LHCN-M2 (cell line): ENCODE results near the gene NAA35. TPM values are rescaled to one million over a fixed set of nuclear protein-coding genes. Genes with fewer than 3 reads are reported as not detected.

Source experiments
- DNase-seq: peaks from one replicate; pipeline ENCODE4 v3.0.0-alpha.2; 2012; ENCODE audit warnings: low read depth
- total RNA-seq: library from RNA; depleted of rRNA; stranded (reverse); fragments of >200 nt; gene quantifications from 2 replicates; pipeline ENCODE4 v1.2.3, GENCODE V29; 2014

NAA35 gene
- total RNA-seq, 1 experiment from 2014 or later = 19.1 TPM

DNA sequence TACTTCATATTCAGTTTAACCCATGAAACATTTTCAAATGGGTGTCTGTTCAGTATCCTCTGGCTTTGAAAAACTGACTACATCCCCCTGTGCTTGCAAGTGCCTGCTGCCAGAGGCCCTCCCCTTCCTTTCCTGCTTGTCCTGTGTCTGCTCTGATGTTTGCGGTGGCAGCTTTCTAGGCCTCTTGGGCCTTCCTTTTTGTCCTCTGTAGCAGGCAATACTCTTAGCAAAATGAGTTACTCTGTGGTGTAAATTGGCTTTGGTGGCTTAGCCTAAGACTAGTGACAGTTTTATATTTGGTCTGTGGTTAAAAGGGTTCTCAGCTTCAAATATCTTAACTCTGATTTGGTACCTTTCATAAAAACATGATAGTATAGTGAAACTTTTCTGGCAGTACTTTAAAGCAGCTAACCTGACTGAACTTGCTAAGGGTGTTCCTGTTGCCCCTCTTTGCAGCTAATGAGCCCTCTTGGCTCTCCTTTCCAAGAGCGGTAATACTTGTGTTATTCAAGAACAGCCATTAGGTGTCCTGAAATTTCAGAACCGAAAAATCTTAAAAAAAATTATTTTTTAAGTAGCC lies 81.8 kb downstream of the NAA35 start:
- no peak for DNase-seq

DNA sequence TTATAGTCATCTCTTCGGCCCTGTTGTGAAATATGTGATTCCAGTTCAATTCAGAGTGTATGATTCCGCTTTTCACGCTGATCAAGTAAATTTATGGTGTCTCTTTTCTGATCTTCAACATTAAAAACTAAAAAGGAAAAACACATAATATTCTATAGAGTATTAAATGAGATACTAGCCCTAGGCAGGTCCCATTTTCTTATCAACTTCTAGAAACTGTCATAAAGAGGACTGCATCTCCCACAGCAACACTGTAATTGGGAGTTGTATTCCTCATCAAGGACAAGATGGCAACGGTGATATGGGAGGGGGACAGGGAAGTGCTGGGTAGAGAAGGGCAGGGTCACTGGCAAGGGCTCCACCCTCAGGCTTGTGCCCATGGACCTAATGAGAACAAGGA lies 86.8 kb downstream of the NAA35 start:
- DNase-seq = no peak

DNA sequence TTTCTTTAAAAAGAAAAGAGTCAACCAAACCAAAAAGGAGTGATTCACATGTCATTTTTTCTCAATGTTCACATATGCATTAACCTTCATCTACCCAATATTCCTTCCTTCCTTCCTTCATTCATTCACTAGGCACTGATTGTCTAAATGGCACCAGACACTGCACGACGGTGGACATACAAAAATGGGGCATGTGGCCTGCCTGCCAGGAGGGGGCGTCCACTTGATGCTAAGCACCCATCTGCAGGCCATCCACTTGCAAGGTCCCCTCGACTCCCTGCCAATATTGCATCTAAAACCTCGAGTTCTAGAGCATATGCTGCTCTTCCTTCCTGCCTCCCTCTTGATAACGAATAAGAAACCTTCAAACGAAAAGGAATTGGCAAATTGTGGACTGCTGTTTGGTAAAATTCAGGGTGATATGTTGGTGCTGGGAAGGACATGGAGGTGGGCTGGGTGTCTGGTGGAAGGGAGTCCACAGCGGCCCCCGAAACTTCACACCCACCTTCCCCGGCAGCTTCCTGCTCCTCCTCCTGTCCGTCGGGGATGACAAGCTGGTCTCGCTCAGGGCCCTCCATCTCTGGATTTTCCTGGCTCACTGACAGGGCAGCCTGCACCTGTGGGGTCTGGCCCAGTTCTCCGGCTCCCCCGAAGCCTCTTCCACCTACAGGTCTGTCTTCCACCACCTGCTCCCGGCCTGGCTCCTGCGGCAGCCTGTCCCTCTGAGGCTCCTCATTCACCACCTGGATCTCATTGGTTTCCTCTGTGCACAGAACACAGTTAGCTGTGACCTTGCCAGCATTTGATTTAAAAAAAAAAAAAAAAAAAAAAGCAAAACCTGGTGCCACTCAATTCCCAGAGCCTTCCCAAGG lies 94.2 kb downstream of the NAA35 start:
- peak; percentile 39 for DNase-seq

DNA sequence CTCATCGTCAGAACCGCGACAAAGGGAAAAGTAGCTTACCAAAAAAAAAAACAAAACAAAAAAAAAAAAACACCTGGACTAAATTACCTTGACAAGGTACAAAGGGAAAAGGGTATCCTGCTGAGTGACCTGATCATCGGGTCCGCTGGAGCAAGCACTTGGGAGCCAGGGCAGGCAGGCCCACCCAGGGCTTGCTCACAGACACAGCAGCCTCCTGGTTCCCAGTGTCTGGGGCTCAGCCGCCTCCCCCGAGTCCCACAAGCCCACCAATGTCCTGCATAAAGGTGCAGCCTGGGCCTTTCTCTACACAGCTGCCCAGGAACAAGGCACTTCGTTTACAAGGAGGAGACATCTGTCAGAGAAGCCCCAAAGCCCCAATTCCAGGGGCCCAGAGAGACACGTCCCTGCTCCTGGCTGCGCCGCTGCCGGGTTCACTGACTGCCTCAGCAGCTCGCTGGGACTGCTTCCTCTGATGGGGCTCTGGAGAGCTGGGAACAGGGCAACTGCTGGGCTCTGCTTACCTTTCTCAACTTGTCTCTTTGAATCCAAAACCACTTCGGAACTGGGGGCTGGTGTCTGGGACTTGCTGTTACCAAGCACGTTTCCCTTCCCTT lies 95.0 kb downstream of the NAA35 start:
- DNase-seq = no peak

DNA sequence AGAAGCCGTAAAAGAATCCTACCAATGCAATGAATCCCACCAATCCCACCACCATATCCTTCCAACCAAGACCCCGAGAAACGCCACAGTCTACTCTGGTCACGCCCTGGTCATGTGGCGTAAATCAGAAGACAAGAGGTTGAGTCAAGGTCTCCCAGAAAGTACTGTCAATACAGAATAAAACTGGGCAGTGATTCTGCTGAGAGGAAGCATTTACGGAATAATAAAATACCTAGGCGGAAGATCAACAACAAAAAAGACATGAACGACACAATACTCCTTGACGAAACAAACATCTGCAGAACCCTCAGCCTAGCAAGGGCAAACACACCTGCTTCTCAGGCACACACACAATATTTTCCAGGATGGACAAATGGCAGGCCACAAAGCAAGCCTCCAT lies 95.6 kb downstream of the NAA35 start:
- DNase-seq = no peak

DNA sequence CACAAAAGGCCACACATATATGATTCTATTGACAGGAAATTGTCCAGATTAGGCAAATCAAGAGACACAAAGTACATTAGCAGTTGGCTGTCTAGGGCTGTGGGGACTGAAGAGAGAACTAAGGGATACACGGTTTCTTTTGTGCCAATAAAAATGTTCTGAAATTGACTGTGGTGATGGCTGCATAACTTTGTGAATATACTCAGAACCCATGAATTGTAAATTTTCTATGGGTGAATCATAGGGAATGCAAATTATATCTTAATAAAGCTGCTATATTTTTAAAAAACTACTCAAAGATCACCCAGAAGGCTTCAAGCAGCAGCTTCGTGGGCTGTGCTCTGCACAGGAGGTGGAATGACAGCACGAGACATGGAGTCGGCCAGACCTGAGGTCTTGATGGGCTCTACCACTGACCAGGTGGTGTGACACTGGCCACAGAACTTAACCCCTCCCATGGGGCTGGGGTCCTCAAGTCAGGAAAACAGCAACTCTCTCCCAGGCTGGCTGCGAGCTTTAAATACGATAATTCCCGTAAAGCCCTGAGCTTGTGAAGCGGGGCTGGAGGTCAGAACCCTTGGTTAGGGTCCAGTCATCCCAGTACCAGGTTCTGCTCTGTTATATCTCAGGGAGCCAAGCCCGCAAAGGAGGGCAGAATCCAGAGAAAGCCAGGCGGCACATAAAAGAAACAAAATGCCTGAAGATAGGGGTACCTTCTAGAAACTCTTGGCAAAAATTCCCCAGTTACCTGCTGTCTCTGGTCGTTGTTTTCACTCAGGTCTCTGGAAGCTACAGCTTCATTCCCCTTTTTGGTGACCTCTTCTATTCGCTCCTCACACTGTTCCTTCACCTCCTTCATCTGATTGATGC lies 99.3 kb downstream of the NAA35 start:
- peak; percentile 8 for DNase-seq

DNA sequence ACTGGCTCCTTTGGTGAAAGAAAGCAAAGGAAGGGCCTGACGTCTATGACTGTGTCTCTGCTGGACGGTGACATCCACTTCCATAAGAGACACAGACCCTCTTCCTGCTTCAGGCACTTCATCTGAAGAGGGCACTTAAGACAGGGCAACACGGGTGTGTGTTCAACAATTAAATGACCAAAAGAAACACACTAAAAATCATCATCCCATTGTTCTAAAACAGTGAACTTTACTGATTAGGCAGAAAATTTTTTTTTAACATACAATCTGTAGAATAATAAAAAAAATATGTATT lies 99.9 kb downstream of the NAA35 start:
- no peak for DNase-seq

DNA sequence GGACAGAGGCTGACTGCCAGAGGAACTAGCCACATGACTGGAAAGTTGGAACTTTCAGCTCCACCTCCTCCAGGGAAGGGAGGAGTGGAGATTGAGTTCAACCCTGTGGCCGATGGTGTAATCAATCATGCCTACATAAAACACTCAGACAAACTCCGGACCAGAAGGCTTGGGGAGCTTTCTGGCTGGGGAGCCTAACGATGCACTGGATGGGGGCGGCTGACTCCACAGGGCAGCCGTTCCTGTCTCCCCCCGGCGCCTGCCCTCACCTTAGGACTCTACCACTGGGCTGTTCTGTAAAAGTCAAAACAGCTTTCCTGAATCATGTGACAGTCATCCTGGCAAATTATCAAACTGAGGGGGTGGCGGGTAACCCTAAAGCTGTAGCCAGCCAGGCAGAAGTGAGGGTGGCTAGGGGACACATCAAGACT lies 100.4 kb downstream of the NAA35 start:
- peak; percentile 5 for DNase-seq

DNA sequence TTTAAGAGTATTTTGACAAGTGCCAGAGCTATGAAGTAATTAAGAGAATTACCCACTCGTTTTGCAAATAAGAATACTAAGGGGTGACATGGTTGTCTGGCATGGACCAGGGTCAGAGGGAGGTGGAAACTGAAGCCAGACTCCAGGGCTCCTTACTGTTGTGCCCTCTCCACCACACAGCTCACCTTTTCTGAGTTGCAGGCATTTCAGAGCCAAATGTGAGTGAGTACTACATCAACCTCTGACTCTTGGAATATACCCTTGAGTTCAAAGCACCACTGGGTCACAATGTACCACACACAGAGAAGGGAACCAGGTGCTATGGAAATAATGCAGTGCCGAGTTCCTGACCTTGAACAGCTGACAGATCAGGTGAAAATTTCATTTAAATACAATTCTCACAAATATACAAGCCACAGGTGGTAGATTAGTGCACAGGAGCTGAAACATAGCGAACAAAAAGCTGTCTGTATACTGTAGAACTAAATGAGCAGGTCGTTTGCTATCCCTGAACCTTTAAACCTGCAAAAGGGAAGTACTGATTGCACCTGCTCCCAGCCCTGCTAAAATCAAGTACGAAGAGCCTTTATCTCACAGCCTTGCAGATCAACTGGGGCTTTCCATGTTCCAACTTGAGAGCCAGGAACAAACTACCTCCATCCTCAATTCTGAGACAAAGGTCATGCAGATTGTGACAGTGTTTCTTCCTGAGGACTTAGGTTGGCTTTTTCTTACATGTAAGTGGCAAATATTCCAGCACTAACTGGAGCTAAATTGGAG lies 101.4 kb downstream of the NAA35 start:
- no peak for DNase-seq

DNA sequence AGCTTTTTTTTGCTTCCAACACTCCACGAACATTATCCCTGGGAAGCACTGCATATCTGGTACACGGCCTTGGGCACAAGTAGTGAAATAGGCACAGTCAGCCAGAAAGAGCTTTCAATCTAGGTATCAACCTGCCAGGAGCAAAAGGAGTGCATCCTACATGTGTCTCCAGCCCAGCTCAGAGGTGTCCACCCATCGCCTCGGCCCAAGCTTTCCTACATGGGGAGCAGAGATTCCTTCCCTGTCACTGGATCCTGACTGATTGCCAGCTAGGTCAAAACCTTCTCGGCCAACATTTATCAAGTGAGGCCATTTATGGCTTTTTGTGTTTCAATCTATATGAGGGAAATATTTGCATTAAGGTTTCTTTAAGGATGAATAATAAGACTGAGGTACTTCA lies 102.6 kb downstream of the NAA35 start:
- no peak for DNase-seq

DNA sequence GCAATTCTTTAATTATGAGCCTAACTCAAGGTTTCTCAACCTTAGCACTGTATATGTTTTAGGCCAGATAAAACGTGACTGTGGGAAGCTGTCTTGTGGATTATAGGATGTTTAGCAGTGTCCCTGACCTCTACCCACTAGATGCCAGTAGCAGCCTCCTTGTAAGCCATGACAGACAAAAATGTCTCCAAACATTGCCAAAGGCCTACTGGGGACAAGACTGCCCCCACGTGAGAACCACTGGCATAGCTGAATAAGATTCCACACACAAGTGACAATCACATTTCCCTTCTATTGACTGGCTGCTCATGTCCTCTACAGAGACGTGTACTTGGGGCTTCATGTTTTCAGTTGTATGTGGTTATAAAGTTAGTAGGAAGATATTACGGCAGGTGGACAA lies 103.1 kb downstream of the NAA35 start:
- DNase-seq = peak; percentile 10

DNA sequence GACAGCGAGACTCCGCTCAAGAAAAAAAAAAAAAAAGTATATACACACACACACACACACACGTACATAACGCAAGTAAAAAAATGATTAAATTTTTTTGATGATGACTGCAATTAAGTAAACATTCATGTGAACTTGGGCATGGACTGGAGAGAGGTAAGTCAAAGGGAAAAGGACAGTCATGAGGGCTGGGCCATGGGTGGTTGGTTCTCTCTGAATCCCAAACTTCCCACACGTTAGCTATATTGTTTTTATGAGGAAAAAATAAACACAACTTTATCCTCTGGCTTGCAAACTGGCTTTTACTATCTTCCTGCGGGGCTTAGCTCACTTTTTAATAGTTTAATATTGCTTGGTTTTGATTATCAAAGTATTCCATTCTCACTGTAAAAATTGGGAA lies 104.7 kb downstream of the NAA35 start:
- no peak for DNase-seq

DNA sequence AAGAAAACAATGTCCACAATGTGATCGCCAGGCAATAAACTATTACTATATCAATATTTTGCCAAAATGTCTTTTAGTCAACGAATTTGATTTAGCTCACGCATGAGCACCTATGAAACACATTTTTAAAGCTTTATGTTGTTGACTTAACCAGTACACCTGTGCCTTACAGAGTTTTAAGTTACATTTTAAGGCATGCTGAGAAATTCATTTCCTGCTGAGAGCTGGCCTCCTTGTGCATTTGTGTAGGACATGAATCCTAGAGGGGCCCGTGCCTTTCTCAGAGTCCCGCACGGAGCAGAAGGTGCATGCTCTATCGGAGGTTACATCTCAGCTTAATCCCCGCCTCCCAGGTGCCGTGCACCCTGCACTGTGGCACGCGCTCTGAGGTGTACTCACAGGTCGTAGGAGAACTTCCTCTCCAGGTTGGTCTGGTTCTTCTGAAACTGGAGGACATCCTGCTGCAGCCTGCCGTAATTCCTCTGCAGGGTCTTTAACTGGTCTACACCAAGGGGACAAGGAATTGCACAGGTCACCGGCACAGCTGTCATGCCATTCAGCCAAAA lies 105.2 kb downstream of the NAA35 start:
- no peak for DNase-seq

DNA sequence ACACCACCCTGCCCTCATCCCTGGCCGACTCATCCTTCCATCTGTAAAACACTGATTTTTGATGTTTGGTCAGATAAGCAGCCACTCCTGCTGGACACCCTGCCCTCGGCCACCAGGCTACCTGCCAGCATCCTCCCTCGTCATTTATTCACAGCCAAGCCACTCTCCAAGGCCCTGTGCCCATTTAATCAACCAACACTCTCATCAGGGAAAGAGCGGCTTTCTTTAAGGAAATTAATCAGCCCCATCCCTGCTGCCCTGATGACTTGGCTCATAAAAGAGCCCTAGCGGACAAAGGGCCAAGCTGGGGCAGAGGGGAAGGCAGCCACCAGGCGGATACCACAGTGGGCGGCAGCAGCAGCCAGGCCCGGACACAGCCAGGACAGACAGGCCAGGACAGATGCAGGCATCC lies 106.0 kb downstream of the NAA35 start:
- DNase-seq = no peak

DNA sequence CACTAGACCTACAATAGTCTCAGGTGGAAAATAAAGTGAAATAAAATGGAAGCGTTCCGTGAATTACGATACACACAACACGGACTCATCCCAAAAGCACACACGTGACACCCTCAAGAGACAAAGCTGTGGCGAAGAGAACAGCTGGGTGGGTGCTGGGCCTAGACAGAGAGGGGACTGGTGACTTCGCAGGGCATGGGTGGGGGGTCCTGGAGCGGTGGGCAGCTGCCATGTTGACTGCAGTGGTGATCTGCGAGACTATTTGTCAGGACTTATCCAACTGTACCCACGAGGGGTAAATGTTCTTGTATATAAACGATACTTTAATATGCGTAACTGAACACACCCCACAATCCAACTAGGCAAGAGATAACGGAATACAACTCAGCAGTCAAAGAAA lies 106.4 kb downstream of the NAA35 start:
- DNase-seq = no peak

DNA sequence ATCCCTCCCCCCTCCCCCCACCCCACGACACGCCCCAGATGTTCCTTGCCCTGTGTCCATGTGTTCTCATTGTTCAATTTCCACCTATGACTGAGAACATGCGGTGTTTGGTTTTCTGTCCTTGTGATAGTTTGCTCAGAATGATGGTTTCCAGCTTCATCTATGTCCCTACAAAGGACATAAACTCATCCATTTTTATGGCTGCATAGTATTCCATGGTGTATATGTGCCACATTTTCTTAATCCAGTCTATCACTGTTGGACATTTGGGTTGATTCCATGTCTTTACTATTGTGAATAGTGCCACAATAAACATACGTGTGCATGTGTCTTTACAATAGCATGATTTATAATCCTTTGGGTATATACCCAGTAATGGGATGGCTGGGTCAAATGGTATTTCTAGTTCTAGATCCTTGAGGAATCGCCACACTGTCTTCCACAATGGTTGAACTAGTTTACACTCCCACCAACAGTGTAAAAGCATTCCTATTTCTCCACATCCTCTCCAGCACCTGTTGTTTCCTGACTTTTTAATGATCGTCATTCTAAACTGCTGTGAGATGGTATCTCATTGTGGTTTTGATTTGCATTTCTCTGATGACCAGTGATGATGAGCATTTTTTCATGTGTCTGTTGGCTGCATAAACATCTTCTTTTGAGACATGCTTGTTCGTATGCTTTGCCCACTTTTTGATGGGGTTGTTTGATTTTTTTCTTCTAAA lies 107.2 kb downstream of the NAA35 start:
- peak; percentile 28 for DNase-seq

DNA sequence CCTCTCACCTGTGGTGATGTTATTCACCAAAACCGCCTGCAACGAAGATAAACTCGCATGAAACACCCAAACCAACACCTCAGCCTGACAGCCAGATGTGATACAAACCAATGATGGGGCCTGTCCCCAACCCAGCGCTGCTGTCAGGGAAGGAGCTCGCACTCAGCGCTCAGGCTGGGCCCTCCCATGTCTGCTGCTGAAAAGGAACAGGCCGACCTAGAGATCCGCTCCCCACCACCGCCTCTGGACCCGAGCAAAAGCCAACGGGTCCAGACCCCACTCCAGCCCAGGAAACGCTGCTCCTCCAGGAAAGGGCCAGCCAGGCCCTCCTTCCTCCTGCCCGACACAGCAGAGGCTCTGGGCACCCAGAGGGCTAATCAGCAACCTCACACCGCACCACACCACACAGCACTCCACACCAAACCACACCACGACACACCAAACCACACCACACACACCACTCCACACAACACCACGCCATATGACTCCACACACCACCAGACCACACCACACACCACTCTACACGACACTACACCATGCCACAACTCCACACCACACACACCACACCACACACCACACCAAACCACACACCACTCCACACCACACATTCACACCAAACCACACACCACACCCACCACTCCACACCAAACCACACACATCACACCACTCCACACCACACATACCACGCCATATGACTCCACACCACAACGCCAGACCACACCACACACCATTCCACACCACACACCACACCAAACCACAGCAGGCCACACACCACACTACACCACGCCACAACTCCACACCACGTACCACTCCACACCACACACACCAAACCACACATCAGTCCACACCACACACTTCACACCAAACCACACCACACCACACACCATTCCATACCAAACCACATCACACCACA lies 111.9 kb downstream of the NAA35 start:
- no peak for DNase-seq

DNA sequence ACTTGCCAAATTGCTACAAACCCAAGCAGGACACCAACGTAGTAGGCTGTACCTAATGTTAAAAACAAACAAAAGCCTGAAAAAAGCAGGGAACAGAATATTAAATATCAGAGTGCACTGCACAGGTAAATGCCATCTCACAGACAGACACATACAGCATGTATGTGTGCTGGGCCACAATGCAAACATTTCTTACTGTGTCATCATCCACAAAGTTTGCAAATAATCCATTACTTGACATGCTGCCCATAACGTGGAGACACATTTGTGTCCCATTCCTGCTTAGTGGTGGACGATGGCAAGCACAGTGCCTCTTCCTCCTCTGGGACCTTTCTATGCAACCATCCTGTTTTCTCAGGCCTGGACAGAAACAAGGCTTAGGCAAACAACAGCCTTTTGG lies 113.7 kb downstream of the NAA35 start:
- no peak for DNase-seq

DNA sequence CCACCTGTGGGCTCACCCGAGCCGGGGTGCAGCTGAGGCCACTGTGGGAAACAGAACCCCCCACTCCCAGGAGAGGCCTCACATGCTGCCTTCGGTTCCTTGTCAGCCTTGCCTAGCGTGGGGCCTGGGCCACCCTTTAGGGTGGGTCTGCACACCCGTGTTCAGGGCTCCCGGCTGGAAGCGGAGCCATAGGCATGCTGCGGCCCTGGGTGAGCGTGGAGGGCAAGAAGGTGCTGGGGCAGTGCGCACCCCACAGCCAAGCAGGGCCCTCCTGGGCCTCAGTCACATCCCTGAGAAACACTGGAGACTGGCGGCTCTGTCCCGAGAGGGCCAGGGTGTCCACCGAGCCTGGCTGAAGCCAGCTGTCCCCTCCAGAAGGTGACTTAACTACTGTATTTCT lies 116.5 kb downstream of the NAA35 start:
- DNase-seq = no peak
